Measurements from ENCODE around the gene ORAI1. TPM values are rescaled to one million over a fixed set of nuclear protein-coding genes. Genes with fewer than 3 reads are reported as not detected.

ORAI1 gene
- total and polyA plus RNA-seq, 2 of the 13 experiments (the other 11 are each of a cell fraction or from before 2014, with no cell fraction given) = 9.2 to 17.2 TPM

- TF ChIP-seq DRAP1 (CRISPR knock-in tag; IDR thresholded peaks at IDR 0.05) (peak; percentile 19; the same call in 1 of the 2 replicates), ZSCAN12 (CRISPR knock-in tag; IDR thresholded peaks at IDR 0.05) (no peak), ARNT (IDR thresholded peaks at IDR 0.05) (no peak), AKNA (CRISPR knock-in tag; IDR thresholded peaks at IDR 0.05; ENCODE audit: borderline replicate concordance) (no peak), KMT2B (CRISPR knock-in tag; IDR thresholded peaks at IDR 0.05) (no peak)
These were observed 45.2 kb upstream of the ORAI1 start, which contains the start of gene KDM2B (continued) for GRCh38 chr12:121580959-121581685.
